Measurements from ENCODE around the gene KRTAP2-2.
"Not testable (repeated sequence)": the region's sequence is repeated elsewhere in the genome, so short reads cannot be mapped to it uniquely, and the experiment has no call there.

The KRTAP2-2 gene

GRCh38 chr17:41055130-41055529, at the start of gene KRTAP2-2:
Gene KRTAP2-2, minus strand, starts transcription at chr17:41055230. Its CDS starts 19 bp downstream, at chr17:41055211.
- not testable (repeated sequence) for DNase-seq (ENCODE audit: low read depth in 2 of 2)

GRCh38 chr17:41104386-41105038, 49.5 kb upstream of the KRTAP2-2 start:
- not testable (repeated sequence) for DNase-seq (ENCODE audit: low read depth in 2 of 2)

- no peak for DNase-seq (ENCODE audit: low read depth in 2 of 2)
Observed at GRCh38 chr17:41103896-41104295, 48.9 kb upstream of the KRTAP2-2 start.

- DNase-seq (ENCODE audit: low read depth in 2 of 2), result no peak
Observed at GRCh38 chr17:41101586-41102259, 46.7 kb upstream of the KRTAP2-2 start, which contains the start of gene KRTAP4-16. Gene KRTAP4-16, minus strand, starts transcription at chr17:41102209. Its CDS starts 0 bp downstream, at chr17:41102209.

GRCh38 chr17:41099682-41100480, 44.9 kb upstream of the KRTAP2-2 start:
- DNase-seq (ENCODE audit: low read depth in 2 of 2), result not testable (repeated sequence)

- DNase-seq (ENCODE audit: low read depth in 2 of 2), result no peak
Observed at GRCh38 chr17:41098481-41098880, 43.5 kb upstream of the KRTAP2-2 start.

- DNase-seq (ENCODE audit: low read depth in 2 of 2), result no peak
Observed at GRCh38 chr17:41098042-41098441, 43.0 kb upstream of the KRTAP2-2 start, which contains the start of gene KRTAP4-8. Gene KRTAP4-8, minus strand, starts transcription at chr17:41098142. Its CDS starts 58 bp downstream, at chr17:41098084.

GRCh38 chr17:41096055-41096454, 41.0 kb upstream of the KRTAP2-2 start:
- no peak for DNase-seq (ENCODE audit: low read depth in 2 of 2)

GRCh38 chr17:41088760-41089352, 33.8 kb upstream of the KRTAP2-2 start:
- not testable (repeated sequence) for DNase-seq (ENCODE audit: low read depth in 2 of 2)

GRCh38 chr17:41084100-41084856, 29.2 kb upstream of the KRTAP2-2 start, which contains the start of gene KRTAP4-7:
Gene KRTAP4-7, plus strand, starts transcription at chr17:41084150. Its CDS starts 57 bp downstream, at chr17:41084207.
- DNase-seq (ENCODE audit: low read depth in 2 of 2), result not testable (repeated sequence)

GRCh38 chr17:41083427-41083826, 28.4 kb upstream of the KRTAP2-2 start:
- DNase-seq (ENCODE audit: low read depth in 2 of 2), result not testable (repeated sequence)

GRCh38 chr17:41082626-41083025, 27.6 kb upstream of the KRTAP2-2 start:
- DNase-seq (ENCODE audit: low read depth in 2 of 2), result no peak

GRCh38 chr17:41076788-41077187, 21.8 kb upstream of the KRTAP2-2 start:
- no peak for DNase-seq (ENCODE audit: low read depth in 2 of 2)

GRCh38 chr17:41073676-41074075, 18.6 kb upstream of the KRTAP2-2 start:
- DNase-seq (ENCODE audit: low read depth in 2 of 2), result no peak

- DNase-seq (ENCODE audit: low read depth in 2 of 2), result no peak
Observed at GRCh38 chr17:41071606-41072360, 16.8 kb upstream of the KRTAP2-2 start.

GRCh38 chr17:41069031-41069430, 14.0 kb upstream of the KRTAP2-2 start:
- DNase-seq (ENCODE audit: low read depth in 2 of 2), result no peak

- no peak for DNase-seq (ENCODE audit: low read depth in 2 of 2)
Observed at GRCh38 chr17:41067281-41067680, 12.3 kb upstream of the KRTAP2-2 start.

- DNase-seq (ENCODE audit: low read depth in 2 of 2), result no peak
Observed at GRCh38 chr17:41065829-41066624, 11.0 kb upstream of the KRTAP2-2 start, which contains the start of gene KRTAP2-4. Gene KRTAP2-4, minus strand, starts transcription at chr17:41065879. Its CDS starts 34 bp downstream, at chr17:41065845.

- not testable (repeated sequence) for DNase-seq (ENCODE audit: low read depth in 2 of 2)
Observed at GRCh38 chr17:41065016-41065689, 10.1 kb upstream of the KRTAP2-2 start.
